B cell (primary cell): ENCODE results near the gene PODXL. TPM values are rescaled to one million over a fixed set of nuclear protein-coding genes. Genes with fewer than 3 reads are reported as not detected.

ENCODE experiments used
- ATAC-seq: fragments of 200-7000 bp; cut with Tn5 transposase; one replicate; pipeline ENCODE4 v1.10.0; 2021; ENCODE audit warnings: low read depth, mild to moderate bottlenecking, moderate number of reproducible peaks, moderate library complexity
- CTCF ChIA-PET: fragments of 350-600 bp; sonication (Branson Sonifier 250); formaldehyde crosslinking; loops from one replicate; lab custom pipeline; 2021; ENCODE audit warnings: antibody characterized with exemption, inconsistent platforms; lab: Charles Lee
- POLR2A ChIA-PET: fragments of 350-600 bp; sonication (Branson Sonifier 250); formaldehyde crosslinking; loops from one replicate; lab custom pipeline; 2021; ENCODE audit warnings: antibody characterized with exemption; lab: Charles Lee
- DNase-seq: peaks from one replicate; pipeline ENCODE4 v3.0.0; 2013
- H2AFZ ChIP-seq: 2 replicates; pipeline ENCODE4 v1.6.1; 2012; ENCODE audit warnings: mild to moderate bottlenecking, low read depth, low read length; ENCODE audit not compliant: insufficient read depth, poor library complexity, severe bottlenecking
- H3K27ac ChIP-seq, 2 donors: 1 replicate in 1 of 2; 2 replicates in 1 of 2; pipeline ENCODE4 v1.5.1; 2012 to 2013; ENCODE audit warnings: low read length in 2 of 2, mild to moderate bottlenecking in 2 of 2, moderate library complexity in 1 of 2
- H3K27me3 ChIP-seq, 4 experiments: fragments of 200-600 bp in 1 of 4; sonication (generic) in 1 of 4; replicated peaks in 1 of 4; 1 replicate in 2 of 4; 2 replicates in 2 of 4; pipeline versions ENCODE4 v1.6.1 to v1.7.0; 2013 to 2016; ENCODE audit warnings: low read length in 3 of 4, mild to moderate bottlenecking in 2 of 4, mixed read lengths in 1 of 4, moderate library complexity in 1 of 4; ENCODE audit not compliant: insufficient read depth in 4 of 4, control insufficient read depth in 3 of 4; ENCODE audit errors: control extremely low read depth in 1 of 4
- H3K36me3 ChIP-seq, 2 experiments: replicated peaks in 1 of 2; 1 replicate in 1 of 2; 2 replicates in 1 of 2; pipeline versions ENCODE4 v1.6.1 to v1.7.1; 2013; ENCODE audit warnings: low read length in 1 of 2; ENCODE audit not compliant: insufficient read depth in 2 of 2, control insufficient read depth in 1 of 2; ENCODE audit errors: control extremely low read depth in 1 of 2, extremely low read depth in 1 of 2
- H3K4me1 ChIP-seq, 2 donors: fragments of 200-600 bp in 1 of 2; sonication (generic) in 1 of 2; 1 replicate in 1 of 2; 2 replicates in 1 of 2; pipeline versions ENCODE4 v1.5.1 to v1.6.1; 2013 to 2017; ENCODE audit warnings: low read length in 2 of 2; ENCODE audit not compliant: control insufficient read depth in 2 of 2, insufficient read depth in 2 of 2
- H3K4me2 ChIP-seq: replicated peaks from 2 replicates; pipeline ENCODE3; 2012; ENCODE audit warnings: mild to moderate bottlenecking, low read depth, low read length; ENCODE audit not compliant: poor library complexity, severe bottlenecking
- H3K4me3 ChIP-seq, 5 experiments: fragments of 200-600 bp in 1 of 5; sonication (generic) in 1 of 5; 1 replicate in 3 of 5; 2 replicates in 2 of 5; pipeline versions ENCODE4 v1.5.1 to v1.7.0; 2011 to 2016; ENCODE audit warnings: low read length in 4 of 5, mild to moderate bottlenecking in 4 of 5, low read depth in 2 of 5, control low read depth in 1 of 5, moderate library complexity in 1 of 5; ENCODE audit not compliant: insufficient read depth in 1 of 5; ENCODE audit errors: control extremely low read depth in 1 of 5, extremely low read depth in 1 of 5
- H3K79me2 ChIP-seq: fragments of 200-600 bp; sonication (generic); one replicate; pipeline ENCODE4 v1.6.0; 2016; ENCODE audit warnings: low read length; ENCODE audit not compliant: control insufficient read depth, insufficient read depth
- H3K9ac ChIP-seq: fragments of 200-600 bp; sonication (generic); 2 replicates; pipeline ENCODE4 v1.6.1; 2017; ENCODE audit warnings: mild to moderate bottlenecking, low read length, moderate library complexity
- H3K9me3 ChIP-seq, 3 donors: one replicate each; pipeline versions ENCODE4 v1.6.1 to v1.7.1; 2013; ENCODE audit warnings: low read length in 2 of 3; ENCODE audit not compliant: control insufficient read depth in 2 of 3, insufficient read depth in 1 of 3; ENCODE audit errors: control extremely low read depth in 1 of 3
- H4K20me1 ChIP-seq: 2 replicates; pipeline ENCODE4 v1.6.0; 2012; ENCODE audit warnings: mild to moderate bottlenecking, low read length; ENCODE audit not compliant: insufficient read depth, control insufficient read depth, poor library complexity, severe bottlenecking
- H3K27ac Mint-ChIP-seq: one replicate; pipeline ENCODE4 v1.8.0; 2021; ENCODE audit warnings: mixed read lengths
- H3K27me3 Mint-ChIP-seq: one replicate; pipeline ENCODE4 v1.8.0; 2021; ENCODE audit warnings: mixed read lengths
- H3K4me1 Mint-ChIP-seq: one replicate; pipeline ENCODE4 v1.8.0; 2021; ENCODE audit warnings: mixed read lengths
- H3K4me3 Mint-ChIP-seq: one replicate; pipeline ENCODE4 v1.8.0; 2021; ENCODE audit warnings: mixed read lengths
- H3K9me3 Mint-ChIP-seq: one replicate; pipeline ENCODE4 v1.8.0; 2022; ENCODE audit warnings: mixed read lengths; ENCODE audit not compliant: insufficient read depth
- CTCF ChIP-seq: fragments of 200-600 bp; IDR thresholded peaks from one replicate; pipeline ENCODE4 v1.8.0; 2022; ENCODE audit warnings: antibody characterized with exemption, mild to moderate bottlenecking
- EZH2 ChIP-seq: IDR thresholded peaks from 2 replicates; pipeline ENCODE4 v1.6.1; 2012; ENCODE audit warnings: borderline replicate concordance, low read depth, mild to moderate bottlenecking, moderate library complexity, low read length; ENCODE audit not compliant: insufficient read depth, poor library complexity, severe bottlenecking
- WGBS: methylation state at CpG from one replicate; pipeline ENCODE4 v1.1.5; 2013; ENCODE audit warnings: missing lambda C conversion rate; ENCODE audit not compliant: insufficient coverage; 5-methylcytosine and 5-hydroxymethylcytosine counted together
- intact Hi-C: fragments of 100-400 bp; cut with micrococcal nuclease; formaldehyde crosslinking; loops from one replicate; pipeline ENCODE4 v1.10.0; 2022
- polyA plus RNA-seq: library from polyadenylated mRNA; depleted of rRNA; stranded (reverse); fragments of >200 nt; gene quantifications from 2 replicates; pipeline ENCODE4 v1.2.3, GENCODE V29; 2012
- total RNA-seq, 2 donors: library from RNA; stranded (reverse); fragments of 120-200 nt in 1 of 2; gene quantifications; 1 replicate in 1 of 2; 2 replicates in 1 of 2; pipeline versions ENCODE4 v1.2.3 to v1.2.4, GENCODE V29; 2013 to 2022

The PODXL gene
- total and polyA plus RNA-seq, 2 donors (not counting 1 experiment from before 2014, with no cell fraction given), result 1.5 to 5.8 TPM

- WGBS, result 20% methylated on average over 1 of the region's 5 CpGs
Measured at GRCh38 chr7:131564640-131565039, 8.2 kb upstream of the PODXL start.

GRCh38 chr7:131563918-131564317 is 7.5 kb upstream of the PODXL start:
- H3K36me3 ChIP-seq, result no peaks in the 10 kb centered on the region
- H2AFZ ChIP-seq, result no peak overlapping the region
- no peak overlapping the region for H3K4me3 Mint-ChIP-seq
- no peak for TF ChIP-seq CTCF
- no peak for TF ChIP-seq EZH2
- no peak overlapping the region for H3K27ac Mint-ChIP-seq
- H3K27me3 Mint-ChIP-seq, result no peaks in the 10 kb centered on the region
- H3K4me2 ChIP-seq, result no peak overlapping the region
- H3K27ac ChIP-seq, result no peak overlapping the region
- 100% methylated on average over 2 of the region's 5 CpGs for WGBS
- H3K9me3 Mint-ChIP-seq, result no peaks in the 10 kb centered on the region
- ChIA-PET CTCF (interaction anchor here (0.7 to 1.4 kb wide), 2 partner anchors 17 to 63 kb away, joined by 3 to 5 read pairs; no protein-coding TSS in a partner anchor), POLR2A (no interaction called here)
- H3K27me3 ChIP-seq, result no peaks in the 10 kb centered on the region
- intact Hi-C loops, result no loop called here
- H3K9me3 ChIP-seq, result no peaks in the 10 kb centered on the region
- DNase-seq, result no peak
- H3K4me1 Mint-ChIP-seq, result no peaks in the 10 kb centered on the region
- H3K79me2 ChIP-seq, result no peaks in the 10 kb centered on the region
- H3K4me1 ChIP-seq, result no peaks in the 10 kb centered on the region
- no peak overlapping the region for H3K4me3 ChIP-seq
- no peak overlapping the region for H3K9ac ChIP-seq
- H4K20me1 ChIP-seq, result no peaks in the 10 kb centered on the region
- ATAC-seq, result no peak

More at GRCh38 chr7:131564640-131565039, 8.2 kb upstream of the PODXL start:
- intact Hi-C loops, result no loop called here
- H3K9ac ChIP-seq, result no peak overlapping the region
- H3K27me3 Mint-ChIP-seq, result no peaks in the 10 kb centered on the region
- no peak overlapping the region for H2AFZ ChIP-seq
- H3K79me2 ChIP-seq, result no peaks in the 10 kb centered on the region
- H4K20me1 ChIP-seq, result no peaks in the 10 kb centered on the region
- no peaks in the 10 kb centered on the region for H3K36me3 ChIP-seq
- ChIA-PET POLR2A (interaction anchor here (0.6 kb wide), 1 partner anchor 1877 kb away, joined by 3 read pairs; no protein-coding TSS in a partner anchor), CTCF (interaction anchor here (0.7 kb wide), 1 partner anchor 64 kb away, joined by 3 read pairs; no protein-coding TSS in a partner anchor)
- no peaks in the 10 kb centered on the region for H3K27me3 ChIP-seq
- no peak overlapping the region for H3K4me3 Mint-ChIP-seq
- no peak for TF ChIP-seq EZH2
- TF ChIP-seq CTCF, result no peak
- H3K4me3 ChIP-seq, result no peak overlapping the region
- DNase-seq, result no peak
- no peak for ATAC-seq
- H3K9me3 Mint-ChIP-seq, result no peaks in the 10 kb centered on the region
- no peak overlapping the region for H3K4me2 ChIP-seq
- H3K27ac ChIP-seq, result no peak overlapping the region
- H3K27ac Mint-ChIP-seq, result no peak overlapping the region
- no peaks in the 10 kb centered on the region for H3K4me1 ChIP-seq
- H3K4me1 Mint-ChIP-seq, result no peaks in the 10 kb centered on the region
- no peaks in the 10 kb centered on the region for H3K9me3 ChIP-seq
